HUES6 (cell line): Measurements from ENCODE around the gene OSER1.
"Not testable (repeated sequence)": the region's sequence is repeated elsewhere in the genome, so short reads cannot be mapped to it uniquely, and the experiment has no call there.

Experiments used
- H3K27ac ChIP-seq: 2 replicates; pipeline ENCODE4 v1.7.0; 2013; ENCODE audit warnings: low read depth, mild to moderate bottlenecking, low read length, inconsistent platforms
- H3K27me3 ChIP-seq: 2 replicates; pipeline ENCODE4 v1.6.1; 2013; ENCODE audit warnings: low read length; ENCODE audit not compliant: control insufficient read depth, insufficient read depth
- H3K36me3 ChIP-seq: 2 replicates; pipeline ENCODE4 v1.6.1; 2013; ENCODE audit warnings: low read length; ENCODE audit not compliant: control insufficient read depth, insufficient read depth
- H3K4me1 ChIP-seq: 2 replicates; pipeline ENCODE4 v1.6.1; 2013; ENCODE audit warnings: low read length; ENCODE audit not compliant: control insufficient read depth, insufficient read depth
- H3K4me3 ChIP-seq: 2 replicates; pipeline ENCODE4 v1.5.1; 2013; ENCODE audit warnings: low read depth, low read length
- H3K9ac ChIP-seq: one replicate; pipeline ENCODE4 v1.6.1; 2013; ENCODE audit warnings: mild to moderate bottlenecking, low read length
- H3K9me3 ChIP-seq: 2 replicates; pipeline ENCODE4 v1.6.1; 2013; ENCODE audit warnings: low read depth, low read length; ENCODE audit not compliant: control insufficient read depth, insufficient read depth

The OSER1 gene

GRCh38 chr20:44200983-44201382, 9.6 kb downstream of the OSER1 start:
- H3K27me3 ChIP-seq, result no peaks in the 10 kb centered on the region
- H3K4me3 ChIP-seq, result no peak overlapping the region
- H3K36me3 ChIP-seq, result peaks cover 90% of the 10 kb centered on the region
- H3K27ac ChIP-seq, result no peak overlapping the region
- no peak overlapping the region for H3K9ac ChIP-seq
- H3K9me3 ChIP-seq, result no peaks in the 10 kb centered on the region
- H3K4me1 ChIP-seq, result no peaks in the 10 kb centered on the region

GRCh38 chr20:44200371-44200770, 10.2 kb downstream of the OSER1 start:
- peaks cover 85% of the 10 kb centered on the region for H3K36me3 ChIP-seq
- H3K4me1 ChIP-seq, result no peaks in the 10 kb centered on the region
- no peak overlapping the region for H3K4me3 ChIP-seq
- no peaks in the 10 kb centered on the region for H3K27me3 ChIP-seq
- H3K9me3 ChIP-seq, result no peaks in the 10 kb centered on the region
- H3K27ac ChIP-seq, result no peak overlapping the region
- no peak overlapping the region for H3K9ac ChIP-seq

- H3K27ac ChIP-seq, result no peak overlapping the region
Measured at GRCh38 chr20:44199877-44200276, 10.7 kb downstream of the OSER1 start.

GRCh38 chr20:44198872-44199271, 11.7 kb downstream of the OSER1 start:
- H3K36me3 ChIP-seq, result peaks cover 70% of the 10 kb centered on the region

More at GRCh38 chr20:44199877-44200276, 10.7 kb downstream of the OSER1 start:
- Histone ChIP-seq H3K9me3 (no peaks in the 10 kb centered on the region), H3K4me3 (no peak overlapping the region), H3K9ac (no peak overlapping the region), H3K27me3 (no peaks in the 10 kb centered on the region), H3K36me3 (peaks cover 80% of the 10 kb centered on the region), H3K4me1 (no peaks in the 10 kb centered on the region)

GRCh38 chr20:44196271-44196670, 14.3 kb downstream of the OSER1 start:
- no peaks in the 10 kb centered on the region for H3K9me3 ChIP-seq
- no peak overlapping the region for H3K4me3 ChIP-seq
- H3K4me1 ChIP-seq, result no peaks in the 10 kb centered on the region
- peaks cover 49% of the 10 kb centered on the region for H3K36me3 ChIP-seq
- no peak overlapping the region for H3K27ac ChIP-seq
- H3K9ac ChIP-seq, result no peak overlapping the region
- H3K27me3 ChIP-seq, result no peaks in the 10 kb centered on the region

More at GRCh38 chr20:44198872-44199271, 11.7 kb downstream of the OSER1 start:
- no peaks in the 10 kb centered on the region for H3K27me3 ChIP-seq
- H3K9ac ChIP-seq, result no peak overlapping the region
- H3K9me3 ChIP-seq, result no peaks in the 10 kb centered on the region
- no peak overlapping the region for H3K27ac ChIP-seq
- H3K4me1 ChIP-seq, result no peaks in the 10 kb centered on the region
- no peak overlapping the region for H3K4me3 ChIP-seq

GRCh38 chr20:44195605-44196004, 15.0 kb downstream of the OSER1 start:
- no peak overlapping the region for H3K27ac ChIP-seq
- H3K9me3 ChIP-seq, result no peaks in the 10 kb centered on the region
- no peak overlapping the region for H3K4me3 ChIP-seq
- peaks cover 42% of the 10 kb centered on the region for H3K36me3 ChIP-seq
- no peaks in the 10 kb centered on the region for H3K27me3 ChIP-seq
- no peaks in the 10 kb centered on the region for H3K4me1 ChIP-seq
- no peak overlapping the region for H3K9ac ChIP-seq

- Histone ChIP-seq H3K36me3 (peaks cover 24% of the 10 kb centered on the region), H3K4me3 (no peak overlapping the region), H3K4me1 (peaks cover 1% of the 10 kb centered on the region; the same call in 1 of the 2 replicates), H3K27ac (no peak overlapping the region), H3K9me3 (no peaks in the 10 kb centered on the region), H3K27me3 (no peaks in the 10 kb centered on the region), H3K9ac (no peak overlapping the region)
Measured at GRCh38 chr20:44193801-44194200, 16.8 kb downstream of the OSER1 start.

GRCh38 chr20:44191640-44192039, 18.9 kb downstream of the OSER1 start:
- H3K27me3 ChIP-seq, H3K36me3 ChIP-seq, H3K4me3 ChIP-seq, H3K27ac ChIP-seq, H3K9me3 ChIP-seq, H3K9ac ChIP-seq: not testable (repeated sequence)
- H3K4me1 ChIP-seq, result peaks cover 18% of the 10 kb centered on the region

GRCh38 chr20:44190197-44190852, 20.2 kb downstream of the OSER1 start:
- H3K27ac ChIP-seq, H3K9me3 ChIP-seq, H3K4me3 ChIP-seq, H3K27me3 ChIP-seq, H3K36me3 ChIP-seq, H3K9ac ChIP-seq: not testable (repeated sequence)
- peaks cover 23% of the 10 kb centered on the region for H3K4me1 ChIP-seq

GRCh38 chr20:44188752-44189151, 21.8 kb downstream of the OSER1 start:
- H3K9me3 ChIP-seq, result no peaks in the 10 kb centered on the region
- no peak overlapping the region for H3K27ac ChIP-seq
- H3K36me3 ChIP-seq, result no peaks in the 10 kb centered on the region
- peaks cover 23% of the 10 kb centered on the region for H3K4me1 ChIP-seq
- H3K9ac ChIP-seq, result no peak overlapping the region
- H3K27me3 ChIP-seq, result no peaks in the 10 kb centered on the region
- H3K4me3 ChIP-seq, result no peak overlapping the region

GRCh38 chr20:44187772-44188709, 22.5 kb downstream of the OSER1 start:
- Histone ChIP-seq H3K9ac (peak overlapping the region; percentile 79), H3K4me1 (peaks cover 23% of the 10 kb centered on the region), H3K27ac (peak overlapping the region; percentile 63; the same call in 1 of the 2 replicates), H3K9me3 (no peaks in the 10 kb centered on the region), H3K27me3 (no peaks in the 10 kb centered on the region), H3K4me3 (peak overlapping the region; percentile 57), H3K36me3 (no peaks in the 10 kb centered on the region)
